HL-60 (cell line): ENCODE data around the gene FCHSD2.

Experiments
- POLR2AphosphoS5 ChIP-seq: IDR thresholded peaks from 2 replicates; pipeline ENCODE4 v1.6.1; 2012; ENCODE audit warnings: low read depth
- REST ChIP-seq: IDR thresholded peaks from 2 replicates; pipeline ENCODE4 v1.6.1; 2012; ENCODE audit warnings: low read depth; ENCODE audit not compliant: insufficient replicate concordance
- SPI1 ChIP-seq: IDR thresholded peaks from 2 replicates; pipeline ENCODE4 v1.6.1; 2012; ENCODE audit warnings: low read depth, mild to moderate bottlenecking, borderline replicate concordance
- TF ChIP-seq, protein P1 (sequence below): IDR thresholded peaks from one replicate; pipeline ENCODE4 v1.5.1; 2011; ENCODE audit warnings: low read length, control low read depth, inconsistent platforms; ENCODE audit not compliant: insufficient read depth

GRCh38 chr11:72876147-72876546, 266.0 kb downstream of the FCHSD2 start:
- TF ChIP-seq, protein P1, sequence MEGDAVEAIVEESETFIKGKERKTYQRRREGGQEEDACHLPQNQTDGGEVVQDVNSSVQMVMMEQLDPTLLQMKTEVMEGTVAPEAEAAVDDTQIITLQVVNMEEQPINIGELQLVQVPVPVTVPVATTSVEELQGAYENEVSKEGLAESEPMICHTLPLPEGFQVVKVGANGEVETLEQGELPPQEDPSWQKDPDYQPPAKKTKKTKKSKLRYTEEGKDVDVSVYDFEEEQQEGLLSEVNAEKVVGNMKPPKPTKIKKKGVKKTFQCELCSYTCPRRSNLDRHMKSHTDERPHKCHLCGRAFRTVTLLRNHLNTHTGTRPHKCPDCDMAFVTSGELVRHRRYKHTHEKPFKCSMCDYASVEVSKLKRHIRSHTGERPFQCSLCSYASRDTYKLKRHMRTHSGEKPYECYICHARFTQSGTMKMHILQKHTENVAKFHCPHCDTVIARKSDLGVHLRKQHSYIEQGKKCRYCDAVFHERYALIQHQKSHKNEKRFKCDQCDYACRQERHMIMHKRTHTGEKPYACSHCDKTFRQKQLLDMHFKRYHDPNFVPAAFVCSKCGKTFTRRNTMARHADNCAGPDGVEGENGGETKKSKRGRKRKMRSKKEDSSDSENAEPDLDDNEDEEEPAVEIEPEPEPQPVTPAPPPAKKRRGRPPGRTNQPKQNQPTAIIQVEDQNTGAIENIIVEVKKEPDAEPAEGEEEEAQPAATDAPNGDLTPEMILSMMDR = no peak
- TF ChIP-seq REST (no peak), POLR2AphosphoS5 (no peak), SPI1 (no peak)
